Stimulated activated CD8-positive, alpha-beta memory T cell treated with anti-CD3 and anti-CD28 coated beads, Interleukin-15, amount 100 ng/mL, for 48 hours (primary cell): ENCODE results near the gene VSTM4.

Experiments
- DNase-seq, 2 donors: peaks; one replicate each; pipeline ENCODE4 v3.0.0-alpha.2; 2020; ENCODE audit warnings: low read depth in 2 of 2

Gene VSTM4

GRCh38 chr10:49116509-49117375, 1.4 kb upstream of the VSTM4 start:
- DNase-seq: no peak

DNA sequence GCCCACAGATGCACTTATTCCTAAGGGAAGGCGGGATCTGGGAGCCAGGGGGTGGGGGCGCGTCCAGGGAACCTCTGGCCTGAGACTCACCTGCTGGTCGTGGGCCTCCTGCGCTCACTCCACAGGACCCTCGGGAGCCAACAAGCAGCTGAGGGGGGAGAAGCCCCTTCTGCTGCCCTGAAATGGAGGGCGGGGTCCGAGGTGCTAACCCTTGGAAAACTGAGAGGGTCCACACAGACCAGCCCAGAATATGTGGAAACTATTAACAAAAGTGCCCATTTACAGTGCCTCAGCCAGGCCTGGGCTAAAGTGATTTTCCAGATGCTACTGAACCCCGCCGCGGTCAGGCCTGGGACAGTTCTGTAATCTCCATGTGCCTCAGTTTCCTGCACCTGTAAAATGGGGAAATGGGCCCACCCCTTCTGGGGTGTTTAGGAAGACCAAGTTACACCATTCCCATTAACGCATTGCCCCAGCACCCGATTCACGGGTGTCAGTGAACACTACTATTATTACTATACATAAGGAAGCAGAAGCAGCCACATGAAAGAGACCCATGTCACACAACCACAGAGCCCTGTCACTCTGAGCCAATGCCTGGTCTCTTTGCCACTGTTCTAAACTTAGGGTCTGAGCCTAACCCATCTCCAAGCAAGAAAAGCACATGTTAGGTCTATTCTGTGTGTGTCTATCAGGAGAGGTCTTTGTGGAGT, 630 bp upstream of the VSTM4 start:
- peak in 1 of 2 donors; percentile 8 for DNase-seq

- DNase-seq: no peak
Observed at GRCh38 chr10:49114718-49115014, 656 bp downstream of the VSTM4 start.

- no peak for DNase-seq
Observed at GRCh38 chr10:49113741-49114141, 1.6 kb downstream of the VSTM4 start.

GRCh38 chr10:49112851-49113250, 2.5 kb downstream of the VSTM4 start:
- DNase-seq: no peak

GRCh38 chr10:49112098-49112497, 3.2 kb downstream of the VSTM4 start:
- DNase-seq: no peak

GRCh38 chr10:49111320-49111698, 4.0 kb downstream of the VSTM4 start:
- no peak for DNase-seq

DNA sequence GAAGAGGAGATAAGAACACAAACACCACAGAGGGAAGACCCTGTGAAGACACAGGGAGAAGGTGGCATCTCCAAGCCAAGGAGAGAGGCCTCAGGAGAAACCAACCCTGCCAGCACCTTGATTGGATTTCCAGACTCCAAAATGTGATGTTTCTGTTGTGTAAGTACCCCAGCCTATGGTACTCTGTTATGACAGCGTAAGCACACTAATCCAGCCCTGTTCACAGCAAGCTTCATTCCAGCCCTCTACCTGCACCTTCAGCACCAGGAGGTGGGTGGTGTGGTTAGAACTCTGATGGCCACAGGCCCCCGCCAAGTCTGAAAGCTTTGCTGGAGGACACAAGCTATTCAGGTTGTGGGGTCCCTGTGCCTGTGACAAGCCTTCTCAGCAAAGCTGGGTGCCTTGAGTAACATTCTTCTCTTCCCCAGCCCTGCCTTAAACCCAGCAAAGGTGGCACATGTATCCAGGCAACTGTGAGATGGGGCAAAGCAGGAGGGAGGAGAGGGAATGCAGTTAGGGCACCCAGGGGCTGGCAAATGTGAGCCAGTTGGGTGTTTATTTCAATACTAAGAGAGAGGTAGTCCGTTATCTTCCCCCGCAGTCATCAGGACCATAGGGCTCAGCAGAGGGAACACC, 4.5 kb downstream of the VSTM4 start:
- DNase-seq: no peak

DNA sequence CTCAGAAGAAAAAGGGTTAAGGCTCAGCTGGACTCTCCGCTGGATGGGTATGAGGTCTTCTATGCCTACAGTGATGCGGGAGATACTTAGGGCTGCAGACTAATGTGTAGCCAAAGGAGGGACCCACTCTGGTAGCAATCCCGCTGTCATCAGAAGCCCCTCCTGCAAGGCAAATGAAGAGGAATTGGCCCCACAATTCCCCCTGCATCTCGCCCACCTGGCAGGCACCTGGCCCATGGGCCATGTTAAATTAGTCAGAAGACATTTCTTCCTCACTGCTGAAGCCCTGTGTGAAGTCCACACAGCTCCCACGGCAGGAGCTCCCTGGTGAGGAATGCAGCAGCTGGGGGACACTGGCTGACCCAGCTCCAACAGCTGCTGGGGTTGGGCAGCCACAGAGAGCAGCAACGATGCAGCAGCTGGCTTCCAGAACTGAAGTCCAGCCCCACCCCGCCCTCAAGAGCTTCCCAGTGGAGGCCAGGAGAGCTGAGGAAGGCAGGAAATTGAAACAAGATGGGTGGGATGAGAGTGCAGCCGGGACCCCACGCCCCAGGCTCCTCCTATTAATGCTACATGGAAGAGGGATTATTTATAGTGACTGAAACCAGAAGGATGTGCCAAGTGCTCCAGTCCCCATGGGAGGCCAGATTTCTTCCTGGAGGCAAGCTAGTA, 5.5 kb downstream of the VSTM4 start:
- DNase-seq: no peak

DNA sequence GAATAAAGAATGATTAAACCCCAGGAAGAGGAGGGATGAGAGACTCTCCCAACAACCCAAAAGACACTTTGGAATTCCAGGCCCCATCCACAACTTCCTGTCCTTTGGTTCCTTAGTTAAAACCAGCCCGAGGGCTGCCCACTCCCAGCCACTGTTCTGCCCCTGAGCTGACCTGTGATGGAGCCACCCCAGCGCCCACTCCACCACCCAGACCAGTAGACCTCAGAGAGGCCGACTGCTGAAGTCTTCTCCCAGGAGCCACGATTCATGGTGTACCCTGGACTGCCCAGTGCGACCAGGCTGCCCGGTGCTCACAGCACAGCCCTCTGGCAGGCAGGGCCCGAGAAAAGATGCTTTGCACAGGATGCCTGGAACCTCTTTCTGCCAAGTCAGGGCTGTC, 6.7 kb downstream of the VSTM4 start:
- no peak for DNase-seq

- DNase-seq: no peak
Observed at GRCh38 chr10:49107887-49108267, 7.4 kb downstream of the VSTM4 start.

DNA sequence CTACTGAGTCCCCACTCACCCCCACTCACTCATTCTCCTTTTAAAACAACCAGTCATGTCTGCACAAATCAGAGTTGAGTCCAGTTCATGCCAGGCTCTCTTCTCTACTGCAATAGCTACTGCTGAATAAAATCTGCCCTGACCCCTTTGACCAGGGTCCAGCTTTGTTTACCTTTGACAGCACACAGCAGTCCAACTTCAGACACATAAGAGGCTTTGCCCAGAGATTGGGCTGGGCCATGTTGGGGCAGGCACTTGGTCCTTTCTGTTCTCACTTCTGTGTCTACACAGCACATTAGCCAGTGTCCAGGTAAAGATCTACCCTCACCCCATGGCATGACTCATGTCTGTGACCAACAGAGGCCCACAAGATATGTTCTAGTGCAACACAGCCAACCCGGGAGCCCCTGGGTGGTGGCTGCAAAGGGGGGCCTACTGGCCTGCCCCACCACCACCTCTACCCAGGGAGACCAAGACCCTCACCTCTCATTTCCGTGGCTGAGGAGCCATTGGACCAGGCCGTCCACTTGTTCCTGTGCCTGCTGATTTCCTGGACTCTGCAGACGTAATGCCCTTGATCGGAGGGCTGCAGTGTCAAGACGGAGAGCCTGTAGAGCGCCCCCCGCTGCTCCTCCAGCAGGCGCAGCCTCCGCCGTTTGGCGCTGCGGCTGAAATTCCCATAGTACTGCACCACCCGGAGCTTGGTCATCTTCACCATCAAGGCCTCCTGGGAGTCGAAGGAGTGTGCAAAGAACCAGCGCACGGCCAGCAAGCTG, 8.0 kb downstream of the VSTM4 start:
- no peak for DNase-seq

DNA sequence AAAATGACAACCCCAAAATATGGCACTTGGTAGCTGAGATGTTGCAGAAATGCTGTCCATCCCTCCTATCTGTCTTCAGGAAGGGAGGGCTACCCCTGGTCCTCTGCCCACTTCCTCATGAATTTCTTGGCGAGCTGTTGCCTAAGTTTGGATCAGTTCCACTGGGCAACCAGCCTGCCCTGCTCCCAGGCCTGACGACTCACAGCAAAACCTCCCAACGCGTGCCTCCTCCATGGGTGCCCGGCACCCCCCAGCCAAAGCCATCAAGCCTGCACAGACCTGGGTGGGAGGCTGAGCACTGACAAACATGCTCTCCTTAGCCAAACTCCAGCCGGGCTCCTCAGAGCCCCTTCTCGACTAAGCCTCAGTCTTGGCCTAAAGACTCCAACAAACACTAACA, 8.9 kb downstream of the VSTM4 start:
- no peak for DNase-seq

GRCh38 chr10:49105076-49105475, 10.2 kb downstream of the VSTM4 start:
- no peak for DNase-seq

GRCh38 chr10:49104323-49104722, 11.0 kb downstream of the VSTM4 start:
- DNase-seq: no peak

DNA sequence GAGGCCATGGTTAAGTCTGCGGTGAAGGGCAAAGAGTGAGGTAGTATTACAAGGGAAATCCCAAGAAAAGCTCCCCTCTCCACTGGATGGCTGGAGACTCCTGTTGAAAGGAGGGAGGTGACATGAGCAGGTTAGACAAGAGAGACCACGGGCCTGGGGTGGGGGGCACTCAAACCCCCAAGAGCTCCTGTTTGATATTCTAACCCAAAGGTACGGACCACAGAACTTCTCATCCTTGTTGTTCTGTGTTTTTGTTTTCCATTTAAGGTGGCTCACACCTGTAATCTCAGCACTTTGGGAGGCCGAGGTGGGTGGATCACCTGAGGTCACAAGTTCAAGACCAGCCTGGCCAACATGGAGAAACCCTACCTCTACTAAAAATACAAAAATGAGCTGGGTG, 11.6 kb downstream of the VSTM4 start:
- DNase-seq: no peak

DNA sequence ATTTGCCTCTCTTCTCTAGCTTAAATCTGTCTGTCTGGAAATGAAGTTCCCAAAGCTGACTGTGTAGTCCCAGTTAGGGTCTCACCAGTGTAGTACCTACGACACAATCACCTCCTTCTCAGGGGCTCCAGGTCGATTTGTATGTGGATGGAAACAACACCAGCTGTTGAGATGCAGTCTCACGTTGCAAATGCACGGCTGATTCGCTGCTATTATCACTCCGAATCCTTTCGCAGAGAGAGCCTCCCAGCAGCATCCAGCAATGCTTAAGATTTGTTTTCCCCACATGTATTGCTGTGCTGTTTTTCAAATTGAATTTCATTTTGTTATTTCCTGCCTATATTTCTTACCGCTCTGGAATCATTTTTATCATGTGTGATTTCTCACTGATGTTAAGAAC, 16.3 kb downstream of the VSTM4 start:
- DNase-seq: no peak

DNA sequence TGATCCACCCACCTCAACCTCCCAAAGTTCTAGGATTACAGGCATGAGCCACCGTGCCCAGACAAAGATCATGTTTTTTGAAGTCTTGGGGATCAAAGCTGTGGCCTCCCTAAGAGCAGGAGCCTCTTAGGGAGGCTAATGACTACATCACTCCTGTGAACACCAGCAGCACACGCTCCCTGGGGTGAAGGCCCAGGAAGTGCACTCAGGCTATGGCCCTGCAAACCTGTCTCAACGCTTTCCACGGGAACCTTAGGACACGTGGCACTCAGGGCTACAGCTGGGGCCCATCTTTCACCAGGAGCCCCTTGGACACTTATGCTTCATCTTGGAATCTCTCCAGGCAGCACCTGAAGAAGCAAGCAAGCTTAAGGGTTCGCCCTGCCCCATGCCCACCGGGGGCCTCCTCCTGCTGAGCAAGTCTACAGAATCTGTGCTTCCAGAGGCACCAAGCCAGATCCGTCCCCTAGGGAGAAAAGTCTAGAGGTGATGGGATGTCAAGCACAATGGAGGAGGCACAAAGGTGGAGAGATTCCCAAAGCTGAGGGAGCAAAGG, 18.4 kb downstream of the VSTM4 start:
- no peak for DNase-seq

DNA sequence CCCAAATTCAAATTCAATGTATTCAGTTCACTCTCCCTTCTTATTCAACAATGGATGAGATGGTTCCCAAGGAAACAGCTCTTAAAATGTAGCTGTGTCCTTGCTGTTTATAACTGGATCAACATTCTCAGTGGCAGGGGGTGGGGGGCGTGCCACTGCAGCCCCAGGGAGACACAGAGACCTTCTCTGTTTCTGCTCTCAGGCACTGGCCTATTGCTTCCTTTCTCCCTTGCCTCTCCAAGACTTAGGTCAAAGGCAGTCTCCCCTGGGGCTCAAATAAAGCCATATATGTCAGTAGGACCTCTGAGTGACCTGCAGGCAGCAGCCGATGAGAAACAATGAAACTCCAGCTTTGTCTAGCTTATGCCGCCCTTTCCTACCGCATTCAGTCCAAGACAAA, 20.7 kb downstream of the VSTM4 start:
- DNase-seq: no peak

- no peak for DNase-seq
Observed at GRCh38 chr10:49093922-49094321, 21.4 kb downstream of the VSTM4 start.

- DNase-seq: no peak
Observed at GRCh38 chr10:49092477-49092876, 22.8 kb downstream of the VSTM4 start.
